ENCODE results near the gene CEP170.

The CEP170 gene

DNA sequence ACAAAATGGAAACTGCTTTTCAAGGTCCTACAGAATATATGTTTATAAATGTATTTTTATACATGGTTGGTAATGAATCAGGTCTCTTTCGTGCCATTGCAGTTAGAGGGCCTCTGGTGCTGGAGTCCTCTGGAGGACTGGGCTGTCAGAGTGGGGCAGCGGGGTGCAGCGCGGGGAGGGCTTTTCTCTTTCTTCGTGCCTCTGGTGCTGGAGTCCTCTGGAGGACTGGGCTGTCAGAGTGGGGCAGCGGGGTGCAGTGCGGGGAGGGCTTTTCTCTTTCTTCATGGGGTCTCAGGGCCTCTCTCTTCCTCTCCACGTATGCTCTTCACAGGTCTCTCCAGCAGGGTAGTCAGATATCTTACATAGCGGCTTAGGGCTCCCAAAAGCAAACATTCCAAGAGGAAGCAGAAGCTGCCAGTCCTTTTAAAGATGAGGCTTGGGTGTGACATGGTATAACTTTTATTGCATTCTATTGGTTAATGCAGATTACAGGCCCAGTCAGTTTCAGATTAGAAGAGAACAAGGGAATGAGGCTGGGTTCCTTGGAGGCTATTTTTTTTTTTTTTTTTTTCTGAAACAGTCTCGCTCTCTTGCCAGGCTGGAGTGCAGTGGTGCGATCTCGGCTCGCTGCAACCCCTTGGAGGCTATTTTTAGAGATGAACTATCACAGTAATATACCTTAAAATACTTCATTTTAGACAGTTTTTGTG, 13.8 kb upstream of the CEP170 start:
- no peak for DNase-seq (ENCODE audit: low read depth in 1 of 2, low spot score in 1 of 2)

DNA sequence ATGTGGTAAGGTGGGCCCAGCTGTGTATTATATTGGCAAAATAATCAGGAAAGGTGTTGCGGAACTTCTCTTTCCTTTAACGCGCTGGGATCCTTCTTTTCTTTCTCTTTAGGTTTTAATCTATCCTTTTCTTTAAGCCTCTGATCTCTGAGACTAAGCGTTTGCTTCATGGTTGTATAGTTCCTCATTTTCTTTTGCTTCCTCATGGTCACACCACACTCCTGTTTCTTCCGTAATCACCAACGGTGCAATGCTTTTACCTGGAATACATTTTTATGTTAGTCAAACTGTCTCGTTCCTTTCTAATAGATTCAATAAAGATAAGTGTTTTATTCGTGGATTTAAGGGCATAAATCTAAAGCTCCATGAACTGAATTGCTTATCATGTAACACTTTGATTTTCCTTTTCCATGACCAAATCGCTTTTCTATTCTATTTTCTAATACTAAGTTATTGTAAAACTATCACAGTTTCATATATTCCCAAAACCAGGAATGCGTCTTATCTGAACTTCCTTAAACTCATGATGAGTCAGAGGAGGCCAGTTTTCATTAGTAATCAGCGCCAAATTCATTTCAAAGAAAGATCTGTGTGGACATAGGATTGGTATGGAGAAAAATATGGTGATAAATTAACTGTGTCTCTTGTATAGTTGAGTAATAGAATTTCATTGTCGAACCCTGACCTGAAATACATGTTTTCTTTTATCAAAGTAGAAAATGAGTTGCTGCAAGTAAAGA, 13.0 kb upstream of the CEP170 start:
- DNase-seq (ENCODE audit: low read depth in 1 of 2, low spot score in 1 of 2) = no peak

DNA sequence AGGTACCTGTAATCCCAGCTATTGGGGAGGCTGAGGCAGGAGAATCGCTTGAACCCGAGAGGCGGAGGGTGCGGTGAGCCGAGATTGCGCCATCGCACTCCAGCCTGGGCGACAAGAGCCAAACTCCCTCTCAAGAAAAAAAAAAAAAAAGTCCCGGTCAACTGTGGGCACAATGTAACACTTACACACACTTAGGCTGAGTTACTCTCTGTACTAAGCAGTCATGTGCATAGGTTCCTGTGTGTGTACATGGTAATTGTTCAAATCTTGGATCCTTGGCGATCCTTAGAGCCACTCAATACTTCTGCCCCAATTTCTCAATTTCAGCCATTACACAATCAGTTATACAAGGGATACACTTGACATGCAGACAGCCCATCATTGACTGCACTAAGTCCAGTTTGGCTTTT, 12.4 kb upstream of the CEP170 start:
- DNase-seq (ENCODE audit: low read depth in 1 of 2, low spot score in 1 of 2) = no peak

DNA sequence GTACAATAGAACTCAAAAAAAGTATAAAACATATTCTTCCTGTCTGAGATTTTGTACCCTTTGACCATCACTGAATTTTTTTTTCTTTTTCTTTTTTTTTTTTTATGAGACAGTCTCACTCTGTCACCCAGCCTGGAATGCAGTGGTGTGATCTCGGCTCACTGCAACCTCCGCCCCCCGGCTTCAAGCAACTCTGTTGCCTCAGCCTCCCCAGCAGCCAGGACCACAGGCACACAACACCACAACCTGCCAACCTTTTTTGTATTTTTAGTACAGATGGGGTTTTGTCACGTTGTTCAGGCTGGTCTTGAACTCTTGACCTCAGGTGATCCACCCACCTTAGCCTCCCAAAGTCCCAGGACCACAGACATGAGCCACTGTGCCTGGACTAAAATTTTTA, 11.2 kb upstream of the CEP170 start:
- no peak for DNase-seq (ENCODE audit: low read depth in 1 of 2, low spot score in 1 of 2)

DNA sequence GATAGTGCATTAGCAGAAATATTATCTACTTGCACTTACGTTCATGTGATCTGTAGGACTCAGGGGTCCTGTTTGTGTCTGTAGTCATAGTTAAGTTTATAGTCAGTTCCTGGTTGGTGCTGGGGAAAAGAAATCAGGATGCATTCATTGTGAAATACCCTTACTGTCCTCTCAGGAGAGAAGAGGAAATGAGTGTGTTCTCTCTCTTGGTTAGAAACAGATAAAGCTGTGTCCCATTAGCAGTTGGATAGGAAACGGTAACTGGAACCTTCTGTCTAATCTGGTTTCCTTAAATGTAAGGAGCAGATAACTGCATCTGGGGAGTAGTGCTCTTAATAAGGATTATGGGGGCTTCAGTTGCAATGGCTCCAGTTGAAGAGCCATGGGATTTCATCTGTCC, 9.6 kb upstream of the CEP170 start:
- no peak for DNase-seq (ENCODE audit: low read depth in 1 of 2, low spot score in 1 of 2)

DNA sequence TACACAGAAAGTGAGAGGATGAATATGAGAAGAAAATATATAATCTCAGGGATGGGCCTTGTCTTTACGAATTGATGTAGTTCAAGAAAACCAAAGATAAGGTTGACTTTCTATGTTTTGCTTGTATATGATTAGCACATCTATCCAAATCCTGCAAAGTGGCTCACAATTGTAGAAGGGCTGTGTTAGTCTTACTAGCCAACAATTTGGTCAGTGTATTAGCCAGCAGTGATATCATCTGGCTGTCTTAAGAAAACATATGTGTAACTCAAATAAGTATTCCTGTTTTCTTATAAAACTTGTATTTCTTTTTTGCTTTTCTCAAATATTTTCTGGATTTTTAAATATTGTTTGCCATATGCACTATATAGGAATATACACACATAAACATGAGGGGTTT, 6.3 kb upstream of the CEP170 start:
- no peak for DNase-seq (ENCODE audit: low read depth in 1 of 2, low spot score in 1 of 2)

DNA sequence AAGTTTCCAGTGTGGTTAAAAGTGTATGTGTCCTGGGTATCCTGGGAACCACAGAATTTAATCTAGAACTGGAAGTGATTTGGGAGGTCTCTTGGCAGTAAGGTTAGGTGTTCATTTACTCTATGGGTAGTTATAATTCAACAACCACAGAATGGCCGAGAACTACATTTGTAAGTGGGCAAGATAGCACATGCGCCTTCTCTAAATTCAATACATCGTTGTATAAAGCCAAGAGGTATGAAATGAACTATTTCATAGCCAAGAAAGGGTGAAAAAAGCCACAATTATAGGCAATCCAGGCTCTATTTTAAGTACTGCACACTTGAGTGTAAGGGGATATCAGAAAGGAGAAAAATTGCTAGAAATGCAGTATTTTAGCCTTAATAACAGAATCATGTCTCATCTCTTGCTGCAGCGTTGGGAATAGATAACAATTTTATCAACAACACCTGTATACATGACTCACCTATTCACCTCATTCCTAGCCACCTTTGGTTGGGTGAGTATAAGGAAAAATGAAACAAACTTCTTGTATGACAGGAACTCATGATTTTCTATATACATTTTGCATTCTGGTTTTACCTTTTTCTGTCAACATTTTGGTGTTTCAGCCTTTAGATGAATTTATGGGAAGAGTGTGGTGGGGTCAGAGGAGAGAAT, 5.3 kb upstream of the CEP170 start:
- DNase-seq (ENCODE audit: low read depth in 1 of 2, low spot score in 1 of 2) = no peak

DNA sequence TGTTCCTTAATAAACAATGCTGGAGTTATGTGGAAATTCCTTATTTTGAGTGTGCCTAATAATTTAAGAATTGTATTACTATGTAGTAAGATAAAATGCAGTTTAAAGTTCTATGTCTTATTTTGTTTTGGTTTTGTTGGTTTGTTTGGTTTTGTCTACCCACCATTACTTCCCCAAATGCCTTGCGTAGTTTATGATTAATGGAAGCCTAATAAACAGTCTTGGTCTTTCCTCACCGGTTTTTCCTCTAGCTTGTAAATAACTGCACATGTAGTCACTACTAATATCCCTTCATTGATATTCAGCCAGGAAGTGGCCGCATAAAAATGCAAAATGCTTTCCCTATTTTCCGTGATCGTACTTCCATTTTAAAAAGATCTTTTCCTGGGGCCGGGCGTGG, 3.6 kb upstream of the CEP170 start:
- no peak for DNase-seq (ENCODE audit: low read depth in 1 of 2, low spot score in 1 of 2)

DNA sequence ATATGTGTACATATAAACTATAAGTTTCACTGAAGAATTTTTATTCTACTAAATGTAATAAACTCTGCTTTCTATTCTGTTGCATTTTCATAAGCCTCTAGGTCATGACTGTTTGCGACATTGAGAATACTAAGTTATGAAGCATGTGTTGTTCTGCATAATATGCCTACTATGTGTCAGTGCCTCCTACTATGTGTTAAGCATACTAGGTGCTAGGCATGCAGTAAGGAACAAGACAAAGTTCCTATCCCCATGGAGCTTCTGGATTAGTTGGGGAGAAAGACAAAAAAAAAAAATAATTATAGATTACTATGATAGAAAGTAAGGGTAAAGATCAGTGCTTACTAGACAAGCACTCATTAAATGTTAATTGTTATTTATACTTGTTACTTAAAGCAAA, 2.1 kb upstream of the CEP170 start:
- DNase-seq (ENCODE audit: low read depth in 1 of 2, low spot score in 1 of 2) = no peak

DNA sequence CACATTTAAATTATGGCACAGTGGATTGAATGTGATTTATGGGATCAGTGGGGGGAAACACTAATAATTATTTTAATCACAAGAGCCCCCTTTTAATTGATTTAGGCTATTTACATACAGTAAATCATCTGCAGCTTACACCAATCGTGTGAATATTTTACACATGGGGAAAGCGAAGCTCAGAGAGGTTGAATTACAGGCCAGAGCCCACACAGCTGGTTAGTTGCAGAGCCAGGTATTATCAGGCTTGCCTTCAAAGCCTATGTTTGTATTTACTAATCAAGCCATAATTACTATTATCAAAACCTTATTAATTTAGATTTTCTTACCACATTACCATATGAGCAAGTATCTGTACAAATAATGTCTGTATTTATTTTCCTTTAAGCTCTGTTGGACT, 1.5 kb upstream of the CEP170 start:
- DNase-seq (ENCODE audit: low read depth in 1 of 2, low spot score in 1 of 2) = no peak

DNA sequence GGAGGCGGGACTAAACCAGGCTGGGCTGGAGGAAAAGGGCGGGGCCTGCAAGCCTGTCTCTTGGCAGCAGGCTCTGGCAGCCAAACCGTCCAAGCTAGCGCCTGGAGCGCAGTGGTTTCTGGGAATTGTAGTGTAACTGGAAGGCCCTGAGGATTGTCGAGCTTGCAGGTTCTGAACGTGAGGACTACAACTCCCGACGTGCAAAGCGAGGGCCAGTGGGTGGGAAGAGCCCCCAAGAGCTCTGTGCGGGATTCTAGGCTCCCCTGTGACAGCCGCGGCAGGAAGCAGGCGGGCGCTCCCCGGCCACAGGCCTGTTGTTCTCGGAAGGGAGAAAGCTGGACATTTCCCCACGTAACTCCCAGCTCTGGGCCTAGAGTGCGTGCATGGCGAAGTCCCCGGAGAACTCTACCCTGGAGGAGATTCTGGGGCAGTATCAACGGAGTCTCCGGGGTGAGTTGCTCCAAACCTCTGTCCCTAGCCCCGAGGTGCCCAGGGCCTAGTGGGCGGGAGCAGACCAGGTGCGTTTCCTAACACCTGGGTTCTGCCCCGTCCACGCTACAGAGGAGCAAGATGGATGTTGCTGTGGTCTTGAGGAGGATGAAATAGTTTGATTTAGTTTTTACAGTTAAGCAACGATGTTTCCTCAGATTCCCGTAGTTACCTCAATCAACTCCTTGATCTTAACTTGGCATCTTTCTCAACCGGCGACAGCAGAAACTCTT, 871 bp upstream of the CEP170 start, which contains the start of gene SDCCAG8:
Gene SDCCAG8 (plus strand): TSS at position 251 of the 722 bp plus-strand sequence. CDS start 133 bp downstream, at position 384.
- peak; percentile 80 to 95 for DNase-seq (ENCODE audit: low read depth in 1 of 2, low spot score in 1 of 2)

DNA sequence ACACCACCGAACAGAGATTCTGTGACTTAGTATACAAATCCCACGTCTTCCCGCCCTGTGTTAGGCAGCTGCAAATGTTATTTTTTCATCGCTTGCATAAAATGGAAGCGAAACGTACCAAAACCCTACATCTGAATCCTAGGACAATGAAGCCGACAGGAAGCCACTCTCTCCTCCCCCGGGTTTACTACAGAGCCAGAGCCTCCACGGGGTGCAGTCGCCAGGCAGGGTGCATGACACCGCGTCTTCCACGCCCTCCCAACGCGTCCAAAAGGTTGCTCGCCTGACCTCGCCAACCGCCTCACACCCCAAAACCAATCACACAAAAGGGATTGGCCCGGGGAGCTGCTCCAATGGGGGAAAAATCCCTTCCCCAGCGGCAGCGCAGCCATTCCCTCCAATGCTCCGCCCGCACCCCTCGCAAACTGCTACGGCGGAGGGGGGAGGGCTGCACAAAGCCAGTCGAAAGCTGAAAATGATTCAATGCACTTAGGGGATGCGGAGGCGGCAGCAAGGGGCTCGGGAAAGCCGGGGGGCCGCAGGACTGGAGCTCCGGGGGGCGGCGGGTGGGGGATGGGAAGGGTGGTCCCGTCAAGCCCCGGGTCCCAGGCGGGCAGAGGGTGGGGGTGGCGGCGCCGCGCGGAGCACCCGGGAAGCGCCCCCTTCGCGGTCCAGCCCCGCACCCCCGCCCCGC, 701 bp downstream of the CEP170 start:
- peak in 1 of 2 donors; percentile 56 for DNase-seq (ENCODE audit: low read depth in 1 of 2, low spot score in 1 of 2)

DNA sequence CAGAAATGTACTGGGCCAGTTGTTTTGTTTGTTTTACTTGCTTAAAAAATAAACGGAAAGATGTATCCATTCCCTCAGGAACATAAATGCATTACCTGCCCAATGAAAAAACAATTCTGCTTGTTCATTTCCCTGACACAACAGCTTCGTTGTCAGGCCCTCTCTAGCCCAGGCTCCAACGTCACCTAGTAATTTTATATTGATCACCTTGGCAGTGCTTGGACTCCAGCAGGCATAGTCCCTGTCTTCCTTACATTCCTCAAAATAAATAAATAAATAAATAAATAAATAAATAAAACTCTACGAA, 1.2 kb downstream of the CEP170 start:
- no peak for DNase-seq (ENCODE audit: low read depth in 1 of 2, low spot score in 1 of 2)

DNA sequence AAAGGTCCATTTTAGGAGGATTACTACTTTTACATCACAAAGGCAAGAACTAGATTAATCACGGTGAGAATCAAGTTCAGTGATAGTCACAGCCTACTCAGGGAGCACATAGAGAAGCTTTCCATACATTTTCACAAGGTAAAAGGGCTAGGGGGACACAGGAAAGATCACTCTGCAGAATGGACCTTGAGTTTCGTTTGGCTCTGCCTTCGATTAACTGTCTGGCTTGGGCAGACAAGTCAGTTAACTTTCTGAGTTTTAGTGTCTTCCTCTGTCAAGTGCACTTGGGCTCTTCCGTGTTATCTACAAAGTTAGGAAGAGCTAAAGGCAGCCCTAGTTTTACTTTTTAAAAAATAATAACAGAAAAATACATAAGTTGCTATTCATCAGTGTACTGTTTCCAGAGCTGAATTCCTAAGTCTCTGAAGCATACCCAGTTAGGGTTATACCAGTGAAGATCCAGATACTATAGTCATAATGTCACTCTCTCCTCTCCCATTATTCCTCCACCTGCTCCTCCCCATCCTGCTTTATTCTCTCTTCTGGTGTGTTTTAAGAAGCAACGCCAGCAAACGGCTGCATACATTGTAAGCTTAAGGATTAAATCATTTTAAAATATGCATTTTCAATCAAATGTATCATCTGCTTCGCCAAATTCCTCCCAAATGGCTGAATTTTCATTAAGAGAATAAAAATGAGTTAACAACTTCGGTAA, 1.7 kb downstream of the CEP170 start:
- no peak for DNase-seq (ENCODE audit: low read depth in 1 of 2, low spot score in 1 of 2)

DNA sequence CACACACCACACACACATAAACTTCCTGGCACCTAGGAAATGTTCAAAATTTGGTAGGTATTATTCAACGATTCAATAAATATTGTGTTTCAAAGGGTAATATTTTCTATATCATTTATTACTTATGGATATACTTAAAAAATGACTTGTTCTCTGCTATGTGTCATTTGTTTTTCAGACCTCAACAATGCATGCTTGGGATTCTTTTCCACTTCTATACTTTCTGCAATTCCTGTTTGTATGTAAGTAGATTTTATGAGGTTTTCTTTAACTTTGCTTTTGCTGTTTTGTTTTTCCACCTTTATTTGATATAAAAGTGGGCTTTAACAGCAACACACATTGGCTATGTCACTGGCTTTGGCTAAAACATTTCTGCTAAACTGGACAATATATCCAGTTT, 3.5 kb downstream of the CEP170 start:
- no peak for DNase-seq (ENCODE audit: low read depth in 1 of 2, low spot score in 1 of 2)

DNA sequence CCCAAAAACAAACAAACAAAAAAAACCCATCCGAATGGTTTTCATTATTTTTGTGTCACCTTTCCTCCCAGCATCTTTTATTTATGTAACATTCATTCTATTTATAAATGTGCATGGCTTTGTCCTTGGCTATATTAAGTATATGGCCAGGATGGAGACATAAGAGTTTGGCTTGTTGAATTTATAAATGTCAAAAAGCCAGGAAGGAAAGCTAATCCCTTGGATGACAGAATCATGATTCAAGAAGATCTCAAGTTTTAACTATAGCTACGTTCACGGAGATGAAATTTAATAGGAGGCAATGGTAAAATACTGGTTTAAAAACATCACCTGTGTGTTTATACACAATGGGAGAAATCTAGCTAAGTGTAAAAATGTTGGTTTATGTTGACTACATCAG, 5.0 kb downstream of the CEP170 start:
- DNase-seq (ENCODE audit: low read depth in 1 of 2, low spot score in 1 of 2) = no peak

DNA sequence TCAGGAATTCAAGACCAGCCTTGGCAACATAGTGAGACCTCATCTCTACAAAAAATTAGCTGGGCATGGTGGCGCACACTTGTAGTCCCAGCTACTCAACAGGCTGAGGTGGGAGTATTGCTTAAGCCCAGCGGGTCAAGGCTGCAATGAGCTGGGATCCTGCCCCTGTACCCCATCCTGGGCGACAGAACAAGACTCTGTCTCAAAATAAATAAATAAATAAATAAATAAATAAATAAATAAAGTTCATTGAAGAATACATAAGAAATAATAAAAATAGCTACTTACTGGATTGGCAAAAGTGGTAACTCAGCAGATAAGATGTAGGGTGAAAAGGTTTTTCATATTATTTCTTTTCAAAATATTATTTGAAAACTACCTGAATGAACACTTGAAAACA, 5.9 kb downstream of the CEP170 start:
- DNase-seq (ENCODE audit: low read depth in 1 of 2, low spot score in 1 of 2) = no peak

DNA sequence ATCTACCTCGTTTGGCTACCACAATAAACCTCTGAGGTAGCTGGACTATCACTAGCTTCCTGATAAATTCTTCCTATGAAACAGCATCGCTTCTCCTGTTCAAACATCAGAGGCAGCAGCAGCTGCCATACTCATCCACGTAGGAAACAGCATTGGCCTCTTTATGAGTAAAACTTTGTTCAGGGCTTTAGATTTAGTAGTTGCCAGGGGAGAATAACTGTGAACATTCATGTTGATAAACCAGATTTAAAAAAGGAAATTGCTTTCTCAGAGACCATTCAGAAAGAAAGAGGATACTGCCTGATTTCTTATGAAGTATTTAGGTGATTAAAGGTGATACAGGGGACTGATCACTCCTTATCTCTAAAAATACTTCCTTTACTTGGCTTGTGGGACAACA, 7.2 kb downstream of the CEP170 start:
- DNase-seq (ENCODE audit: low read depth in 1 of 2, low spot score in 1 of 2) = no peak

DNA sequence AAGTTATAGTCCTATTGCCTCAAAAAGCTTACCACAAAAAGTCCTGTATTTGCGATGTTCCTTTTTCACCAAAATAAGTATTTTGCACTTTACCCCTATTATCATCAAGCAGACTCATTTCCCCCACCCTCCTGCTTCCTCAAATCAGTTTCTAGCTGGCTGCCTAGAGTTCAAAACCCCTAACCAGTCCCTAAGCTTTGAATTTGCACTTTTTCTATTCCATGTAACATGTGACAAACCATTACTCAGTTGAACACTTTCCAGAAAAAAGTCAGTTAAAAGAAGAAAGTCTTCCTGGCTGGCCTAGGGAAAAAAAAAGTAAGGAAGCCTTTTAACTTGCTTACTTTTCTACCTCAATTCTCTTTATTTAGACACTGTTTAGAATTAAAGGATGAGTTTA, 8.2 kb downstream of the CEP170 start:
- DNase-seq (ENCODE audit: low read depth in 1 of 2, low spot score in 1 of 2) = no peak

DNA sequence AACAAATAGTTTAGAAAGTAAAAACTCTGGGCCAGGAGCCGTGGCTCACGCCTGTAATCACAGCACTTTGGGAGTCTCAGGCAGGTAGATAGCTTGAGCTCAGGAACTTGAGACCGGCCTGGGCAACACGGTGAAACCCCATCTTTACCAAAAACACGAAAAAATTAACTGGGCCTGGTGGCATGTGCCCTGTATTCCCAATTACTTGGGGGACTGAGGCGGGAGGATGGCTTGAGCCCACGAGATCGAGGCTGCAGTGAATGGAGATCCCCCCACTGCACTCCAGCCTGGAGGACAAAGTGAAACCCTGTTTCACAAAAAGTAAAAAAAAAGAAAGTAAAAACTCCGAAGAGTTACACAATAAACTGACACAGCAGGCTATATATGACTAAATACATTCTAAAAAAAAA, 10.6 kb downstream of the CEP170 start:
- DNase-seq (ENCODE audit: low read depth in 1 of 2, low spot score in 1 of 2) = no peak
